HepG2 (cell line): Measurements from ENCODE around the gene PTMA. TPM values are rescaled to one million over a fixed set of nuclear protein-coding genes. Genes with fewer than 3 reads are reported as not detected.

Source experiments
- ARID2 ChIP-seq: sonication (generic); formaldehyde crosslinking; IDR thresholded peaks from 2 replicates; pipeline ENCODE4 v1.8.1; 2022; ENCODE audit warnings: mild to moderate bottlenecking, missing genetic modification reagents, borderline replicate concordance
- BRF2 ChIP-seq: sonication (generic); formaldehyde crosslinking; IDR thresholded peaks from 2 replicates; pipeline ENCODE4 v1.8.1; 2022; ENCODE audit warnings: mild to moderate bottlenecking, missing genetic modification reagents
- FOXK2 ChIP-seq: fragments of 450-650 bp; IDR thresholded peaks from 2 replicates; pipeline ENCODE4 v1.6.1; 2016
- FOXM1 ChIP-seq: sonication (generic); formaldehyde crosslinking; IDR thresholded peaks from 2 replicates; pipeline ENCODE4 v1.5.0; 2020; ENCODE audit warnings: missing genetic modification reagents
- MEIS1 ChIP-seq: sonication (generic); formaldehyde crosslinking; IDR thresholded peaks from 2 replicates; pipeline ENCODE4 v1.9.0; 2021; ENCODE audit warnings: mild to moderate bottlenecking, missing genetic modification reagents, moderate library complexity, borderline replicate concordance
- NFRKB ChIP-seq: fragments of 450-650 bp; IDR thresholded peaks from 2 replicates; pipeline ENCODE4 v1.6.1; 2017
- NFYC ChIP-seq: IDR thresholded peaks from 2 replicates; pipeline ENCODE4 v1.6.1; 2016; ENCODE audit warnings: missing genetic modification reagents, missing compliant biosample characterization
- RCOR2 ChIP-seq: IDR thresholded peaks from 2 replicates; pipeline ENCODE4 v1.6.1; 2016; ENCODE audit warnings: missing biosample characterization, missing genetic modification reagents
- SALL1 ChIP-seq: sonication (generic); formaldehyde crosslinking; IDR thresholded peaks from 2 replicates; pipeline ENCODE4 v1.8.0; 2022; ENCODE audit warnings: mild to moderate bottlenecking, missing genetic modification reagents
- SNAI1 ChIP-seq: sonication (generic); formaldehyde crosslinking; IDR thresholded peaks from 2 replicates; pipeline ENCODE4 v1.5.0; 2020; ENCODE audit warnings: mild to moderate bottlenecking, missing genetic modification reagents, borderline replicate concordance
- TOE1 ChIP-seq: sonication (generic); formaldehyde crosslinking; IDR thresholded peaks from 2 replicates; pipeline ENCODE4 v1.4.0; 2020; ENCODE audit warnings: mild to moderate bottlenecking, missing genetic modification reagents
- YEATS4 ChIP-seq: sonication (generic); formaldehyde crosslinking; IDR thresholded peaks from 2 replicates; pipeline ENCODE4 v1.4.0; 2020; ENCODE audit warnings: missing genetic modification reagents, borderline replicate concordance
- ZBTB34 ChIP-seq: sonication (generic); formaldehyde crosslinking; IDR thresholded peaks from 2 replicates; pipeline ENCODE4 v1.8.0; 2022; ENCODE audit warnings: mild to moderate bottlenecking, missing genetic modification reagents
- ZBTB8A ChIP-seq: sonication (generic); formaldehyde crosslinking; IDR thresholded peaks from 2 replicates; pipeline ENCODE4 v1.4.0; 2020; ENCODE audit warnings: mild to moderate bottlenecking, low read depth, missing genetic modification reagents, borderline replicate concordance
- ZNF275 ChIP-seq: sonication (generic); formaldehyde crosslinking; IDR thresholded peaks from 2 replicates; pipeline ENCODE4 v1.8.0; 2022; ENCODE audit warnings: missing genetic modification reagents, mild to moderate bottlenecking, inconsistent platforms, borderline replicate concordance
- ZNF550 ChIP-seq: sonication (generic); formaldehyde crosslinking; IDR thresholded peaks from 2 replicates; pipeline ENCODE4 v1.4.0; 2020; ENCODE audit warnings: mild to moderate bottlenecking, missing genetic modification reagents, borderline replicate concordance
- polyA plus RNA-seq, 8 experiments: library from polyadenylated mRNA; depleted of rRNA in 3 of 8; stranded (reverse) in 7 of 8; unstranded in 1 of 8; fragments of >200 nt; fragmentation: Illumina TruSeq in 4 of 8; extraction: Trizol in 4 of 8; gene quantifications; 2 replicates each; pipeline versions ENCODE4 v1.2.1 to v1.2.3, GENCODE V29; 2011 to 2016; ENCODE audit warnings: low read depth in 4 of 8, missing spikeins in 1 of 8, mixed read lengths in 1 of 8; ENCODE audit not compliant: insufficient read depth in 1 of 8
- total RNA-seq, 5 experiments: library from RNA; depleted of rRNA; stranded (reverse); fragments of >200 nt; fragmentation: Illumina TruSeq; extraction: Trizol; gene quantifications; 2 replicates each; pipeline ENCODE4 v1.2.3, GENCODE V29; 2016; ENCODE audit warnings: low read depth in 1 of 5
- TF ChIP-seq, protein P1 (sequence below): sonication (generic); formaldehyde crosslinking; IDR thresholded peaks from 2 replicates; pipeline ENCODE4 v1.5.0; 2020; ENCODE audit warnings: missing genetic modification reagents, mild to moderate bottlenecking, borderline replicate concordance
- TF ChIP-seq, protein P2 (sequence below): sonication (generic); formaldehyde crosslinking; IDR thresholded peaks from 2 replicates; pipeline ENCODE4 v1.4.0; 2020; ENCODE audit warnings: missing genetic modification reagents; ENCODE audit errors: not compliant biosample characterization
- TF ChIP-seq, protein P3 (sequence below): sonication (generic); formaldehyde crosslinking; IDR thresholded peaks from 2 replicates; pipeline ENCODE4 v1.9.0; 2021; ENCODE audit warnings: missing genetic modification reagents, mild to moderate bottlenecking, borderline replicate concordance

Gene PTMA
- total and polyA plus RNA-seq, 2 of the 13 experiments (the other 11 are each of a cell fraction or from before 2014, with no cell fraction given), result 190 to 1,086 TPM

GRCh38 chr2:231666171-231667095 is 41.9 kb upstream of the PTMA start (continued):
- TF ChIP-seq ZBTB8A (no peak), SNAI1 (CRISPR knock-in tag) (no peak; the same call in 1 of the 2 replicates), RCOR2 (CRISPR knock-in tag) (peak; percentile 46; the same call in 1 of the 2 replicates), TOE1 (CRISPR knock-in tag) (no peak), NFRKB (no peak), ZBTB34 (CRISPR knock-in tag) (no peak), MEIS1 (CRISPR knock-in tag) (no peak), ZNF550 (CRISPR knock-in tag) (no peak), SALL1 (peak; percentile 41; the same call in 1 of the 2 replicates), BRF2 (CRISPR knock-in tag) (no peak), FOXM1 (CRISPR knock-in tag) (no peak), FOXK2 (no peak), YEATS4 (no peak), NFYC (CRISPR knock-in tag) (peak; percentile 35; the same call in 1 of the 2 replicates), ARID2 (no peak), ZNF275 (CRISPR knock-in tag) (0 out of 2 replicates have a peak, but pooled peaks have one; percentile 65)
- TF ChIP-seq, protein P1, sequence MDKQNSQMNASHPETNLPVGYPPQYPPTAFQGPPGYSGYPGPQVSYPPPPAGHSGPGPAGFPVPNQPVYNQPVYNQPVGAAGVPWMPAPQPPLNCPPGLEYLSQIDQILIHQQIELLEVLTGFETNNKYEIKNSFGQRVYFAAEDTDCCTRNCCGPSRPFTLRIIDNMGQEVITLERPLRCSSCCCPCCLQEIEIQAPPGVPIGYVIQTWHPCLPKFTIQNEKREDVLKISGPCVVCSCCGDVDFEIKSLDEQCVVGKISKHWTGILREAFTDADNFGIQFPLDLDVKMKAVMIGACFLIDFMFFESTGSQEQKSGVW (CRISPR knock-in tag), result no peak
- TF ChIP-seq, protein P2, sequence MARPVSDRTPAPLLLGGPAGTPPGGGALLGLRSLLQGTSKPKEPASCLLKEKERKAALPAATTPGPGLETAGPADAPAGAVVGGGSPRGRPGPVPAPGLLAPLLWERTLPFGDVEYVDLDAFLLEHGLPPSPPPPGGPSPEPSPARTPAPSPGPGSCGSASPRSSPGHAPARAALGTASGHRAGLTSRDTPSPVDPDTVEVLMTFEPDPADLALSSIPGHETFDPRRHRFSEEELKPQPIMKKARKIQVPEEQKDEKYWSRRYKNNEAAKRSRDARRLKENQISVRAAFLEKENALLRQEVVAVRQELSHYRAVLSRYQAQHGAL, result no peak
- TF ChIP-seq, protein P3, sequence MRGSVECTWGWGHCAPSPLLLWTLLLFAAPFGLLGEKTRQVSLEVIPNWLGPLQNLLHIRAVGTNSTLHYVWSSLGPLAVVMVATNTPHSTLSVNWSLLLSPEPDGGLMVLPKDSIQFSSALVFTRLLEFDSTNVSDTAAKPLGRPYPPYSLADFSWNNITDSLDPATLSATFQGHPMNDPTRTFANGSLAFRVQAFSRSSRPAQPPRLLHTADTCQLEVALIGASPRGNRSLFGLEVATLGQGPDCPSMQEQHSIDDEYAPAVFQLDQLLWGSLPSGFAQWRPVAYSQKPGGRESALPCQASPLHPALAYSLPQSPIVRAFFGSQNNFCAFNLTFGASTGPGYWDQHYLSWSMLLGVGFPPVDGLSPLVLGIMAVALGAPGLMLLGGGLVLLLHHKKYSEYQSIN (CRISPR knock-in tag), result no peak
